Fibroblast of skin of right biceps (primary cell): Measurements from ENCODE around the gene CCR7.
A peak's percentile ranks its signal among the peaks of the same experiment; 100 is the strongest.

Experiments
- DNase-seq: peaks from one replicate; pipeline ENCODE4 v3.0.0-alpha.2; 2013

Gene CCR7, protein sequence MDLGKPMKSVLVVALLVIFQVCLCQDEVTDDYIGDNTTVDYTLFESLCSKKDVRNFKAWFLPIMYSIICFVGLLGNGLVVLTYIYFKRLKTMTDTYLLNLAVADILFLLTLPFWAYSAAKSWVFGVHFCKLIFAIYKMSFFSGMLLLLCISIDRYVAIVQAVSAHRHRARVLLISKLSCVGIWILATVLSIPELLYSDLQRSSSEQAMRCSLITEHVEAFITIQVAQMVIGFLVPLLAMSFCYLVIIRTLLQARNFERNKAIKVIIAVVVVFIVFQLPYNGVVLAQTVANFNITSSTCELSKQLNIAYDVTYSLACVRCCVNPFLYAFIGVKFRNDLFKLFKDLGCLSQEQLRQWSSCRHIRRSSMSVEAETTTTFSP

GRCh38 chr17:40564883-40565768 lies at the start of gene CCR7:
Gene CCR7, minus strand, starts transcription at chr17:40565472. Its CDS starts 63 bp downstream, at chr17:40565409.
- no peak for DNase-seq

- DNase-seq: no peak
Measured at GRCh38 chr17:40614431-40615067, 49.3 kb upstream of the CCR7 start.

- DNase-seq: no peak
Measured at GRCh38 chr17:40613467-40614154, 48.3 kb upstream of the CCR7 start.

GRCh38 chr17:40612599-40613244 lies 47.5 kb upstream of the CCR7 start:
- DNase-seq: no peak

- no peak for DNase-seq
Measured at GRCh38 chr17:40611840-40612474, 46.7 kb upstream of the CCR7 start.

DNA sequence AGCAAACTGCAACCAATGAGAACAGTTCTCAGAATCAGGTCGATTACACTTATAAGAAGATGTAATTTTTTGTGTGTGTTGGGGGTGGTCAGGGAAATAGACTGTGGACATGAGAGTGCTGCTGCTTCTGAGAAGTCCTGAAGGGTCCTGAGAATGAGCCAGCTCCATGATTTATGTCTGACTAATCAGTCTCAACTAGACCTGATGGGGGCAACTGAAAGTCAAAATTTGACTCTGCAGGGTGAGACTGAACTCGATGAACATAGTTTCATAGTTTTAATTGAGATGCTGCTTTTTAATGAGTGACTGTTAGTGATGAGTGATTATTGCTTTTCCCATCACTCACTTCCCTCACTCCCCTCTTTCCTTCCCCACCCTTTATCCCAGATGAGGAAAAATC lies 45.1 kb upstream of the CCR7 start:
- DNase-seq: no peak

- no peak for DNase-seq
Measured at GRCh38 chr17:40608061-40608581, 42.8 kb upstream of the CCR7 start.

DNA sequence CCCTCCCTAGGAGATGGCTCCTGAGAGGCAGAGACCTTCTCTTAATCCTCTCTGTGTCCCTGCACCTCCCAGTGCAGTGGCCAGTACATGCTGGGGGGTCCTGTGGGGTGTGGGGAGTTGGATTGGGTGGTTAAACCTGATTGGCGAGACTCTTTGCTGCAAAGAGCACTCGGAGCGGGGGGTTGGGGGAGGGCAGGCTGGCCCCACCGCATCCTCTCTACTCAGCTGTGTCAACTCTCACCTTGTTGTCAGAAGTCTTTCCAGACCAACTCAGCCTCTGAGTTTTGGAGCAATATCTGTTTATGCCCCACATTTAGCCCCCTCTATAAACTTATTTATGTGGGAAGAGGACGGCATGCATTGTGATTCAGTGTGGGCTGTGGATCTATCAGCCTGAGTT lies 42.4 kb upstream of the CCR7 start:
- no peak for DNase-seq

DNA sequence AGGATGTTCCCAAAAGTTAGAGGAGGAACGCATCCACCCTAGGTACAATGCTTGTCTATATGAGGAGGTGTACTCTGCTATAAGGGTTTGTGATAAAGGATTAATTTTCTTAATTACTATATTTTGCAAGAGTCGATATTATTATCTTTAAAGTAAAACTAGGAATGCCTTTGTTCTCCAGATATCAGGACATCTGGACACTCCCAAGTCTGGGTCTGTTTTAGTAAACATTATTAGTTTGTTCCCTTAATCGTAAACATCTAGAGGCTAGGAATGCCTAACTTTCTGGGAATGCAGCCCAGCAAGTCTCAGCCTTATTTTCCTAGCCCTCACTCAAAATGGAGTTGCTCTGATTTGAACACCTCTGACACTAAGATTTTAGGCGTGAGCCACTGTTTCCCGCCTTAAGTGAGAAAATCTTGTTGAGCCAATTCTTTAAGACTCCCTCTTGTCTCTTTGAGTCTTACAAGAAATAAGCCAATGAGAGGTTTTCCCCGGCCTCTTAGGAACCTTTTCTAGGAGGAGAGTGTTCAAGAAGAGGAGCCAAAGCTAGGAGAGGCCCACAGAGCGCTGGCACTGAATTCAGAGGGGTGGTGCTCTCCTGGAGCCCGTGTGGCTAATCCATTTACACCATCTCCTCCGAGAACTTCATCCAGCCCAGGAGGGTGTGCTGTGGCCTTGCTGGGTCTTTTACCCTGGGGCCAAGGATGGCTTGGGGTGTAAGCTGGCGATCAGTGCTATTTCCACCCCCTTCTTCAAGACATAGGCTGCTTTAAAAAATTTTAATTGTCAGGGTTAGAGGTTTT lies 41.5 kb upstream of the CCR7 start:
- no peak for DNase-seq

DNA sequence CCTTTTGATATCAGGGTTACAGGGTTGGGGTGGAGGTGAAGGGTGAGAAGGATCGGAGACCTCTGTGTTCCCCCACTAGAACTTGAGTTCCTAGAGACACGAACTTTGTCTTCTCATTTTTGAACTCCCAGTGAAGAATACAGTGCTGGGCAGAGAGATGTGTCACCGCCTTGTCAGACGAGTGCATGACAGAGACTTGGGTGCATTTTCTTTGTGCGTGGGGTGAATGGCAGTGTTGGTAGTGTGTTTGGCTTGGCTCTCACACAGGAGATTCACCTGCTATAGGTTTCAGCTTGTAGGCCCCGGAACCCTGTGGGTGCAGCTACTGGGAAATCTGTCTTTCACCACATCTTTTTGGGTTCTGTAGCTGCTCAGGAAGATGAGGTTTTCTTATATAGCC lies 40.0 kb upstream of the CCR7 start:
- DNase-seq: no peak

GRCh38 chr17:40604327-40605080 lies 39.2 kb upstream of the CCR7 start:
- DNase-seq: no peak

DNA sequence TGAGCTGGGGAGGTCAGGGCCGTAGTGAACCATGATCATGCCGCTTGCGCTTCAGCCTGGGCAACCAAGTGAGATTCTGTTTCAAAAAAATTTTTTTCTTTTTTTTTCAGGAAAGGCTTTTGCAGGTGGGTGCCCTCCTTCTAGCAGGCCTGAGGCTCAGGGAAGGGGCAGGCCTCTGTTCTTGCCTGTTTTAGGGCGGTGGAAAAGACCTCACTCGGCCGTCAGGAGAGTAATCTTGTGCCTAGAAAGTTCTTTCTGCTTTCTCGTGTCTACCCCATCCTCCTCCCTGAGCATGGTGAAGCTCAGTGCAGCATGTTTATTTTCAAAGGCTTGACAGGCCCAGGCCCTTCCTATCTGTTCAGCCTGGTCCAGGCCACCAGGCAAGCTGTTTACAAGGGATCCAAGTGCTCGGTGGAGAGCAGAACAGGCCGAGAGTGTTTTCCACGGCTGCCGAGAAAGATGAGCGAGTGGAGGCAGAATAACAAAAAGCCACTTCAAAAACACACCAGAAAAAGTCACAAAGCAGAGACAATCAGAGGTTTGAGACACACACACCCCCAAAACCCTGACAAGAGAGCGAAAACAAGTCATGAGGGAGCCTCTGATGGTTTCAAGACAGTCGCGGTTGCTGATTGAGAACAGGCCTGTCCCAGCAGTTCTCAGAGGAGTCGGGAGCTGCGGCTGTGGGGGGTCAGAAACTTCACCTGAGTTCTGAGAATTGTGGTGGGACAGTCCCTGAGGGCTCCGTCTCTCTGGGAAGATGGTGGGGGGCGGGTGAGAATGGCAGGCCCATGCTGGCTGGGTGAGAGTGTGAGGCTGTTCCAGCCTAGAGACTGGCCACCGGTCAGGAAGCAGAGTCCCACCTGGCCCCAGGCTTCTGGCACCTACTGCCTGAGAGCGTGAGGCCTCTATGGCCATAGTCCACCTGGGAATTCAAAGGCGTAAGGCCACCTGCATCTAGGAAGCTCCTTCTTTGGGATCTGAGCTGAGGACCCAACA lies 37.5 kb upstream of the CCR7 start:
- no peak for DNase-seq

DNA sequence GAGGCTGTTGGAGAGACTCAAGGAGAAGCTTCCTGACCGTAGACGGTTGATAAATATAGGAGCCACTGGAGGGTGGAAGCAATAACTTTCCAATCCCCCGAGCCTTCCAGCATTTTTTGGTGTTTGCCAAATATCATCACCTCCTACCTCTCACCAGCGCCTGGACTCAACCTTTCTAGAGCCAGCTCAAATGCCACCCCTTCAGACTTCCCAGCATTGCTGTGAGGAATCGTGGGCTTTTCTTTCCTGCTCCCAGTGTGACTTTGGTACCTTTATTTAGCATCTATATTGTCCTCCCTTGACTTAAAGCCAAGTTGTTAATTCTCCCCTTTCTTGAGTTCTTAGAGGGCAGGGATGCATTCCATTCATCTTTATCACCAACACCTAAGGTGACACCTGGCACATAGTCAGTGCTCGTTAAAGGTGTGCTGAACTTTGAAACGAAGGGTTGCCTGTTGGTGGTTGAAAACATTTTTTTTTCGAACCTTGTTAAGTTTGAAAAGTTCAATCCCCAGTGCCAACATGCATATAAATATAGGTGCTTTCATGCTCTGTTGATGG lies 35.3 kb upstream of the CCR7 start:
- DNase-seq: no peak

GRCh38 chr17:40599468-40599763 lies 34.1 kb upstream of the CCR7 start:
- no peak for DNase-seq

DNA sequence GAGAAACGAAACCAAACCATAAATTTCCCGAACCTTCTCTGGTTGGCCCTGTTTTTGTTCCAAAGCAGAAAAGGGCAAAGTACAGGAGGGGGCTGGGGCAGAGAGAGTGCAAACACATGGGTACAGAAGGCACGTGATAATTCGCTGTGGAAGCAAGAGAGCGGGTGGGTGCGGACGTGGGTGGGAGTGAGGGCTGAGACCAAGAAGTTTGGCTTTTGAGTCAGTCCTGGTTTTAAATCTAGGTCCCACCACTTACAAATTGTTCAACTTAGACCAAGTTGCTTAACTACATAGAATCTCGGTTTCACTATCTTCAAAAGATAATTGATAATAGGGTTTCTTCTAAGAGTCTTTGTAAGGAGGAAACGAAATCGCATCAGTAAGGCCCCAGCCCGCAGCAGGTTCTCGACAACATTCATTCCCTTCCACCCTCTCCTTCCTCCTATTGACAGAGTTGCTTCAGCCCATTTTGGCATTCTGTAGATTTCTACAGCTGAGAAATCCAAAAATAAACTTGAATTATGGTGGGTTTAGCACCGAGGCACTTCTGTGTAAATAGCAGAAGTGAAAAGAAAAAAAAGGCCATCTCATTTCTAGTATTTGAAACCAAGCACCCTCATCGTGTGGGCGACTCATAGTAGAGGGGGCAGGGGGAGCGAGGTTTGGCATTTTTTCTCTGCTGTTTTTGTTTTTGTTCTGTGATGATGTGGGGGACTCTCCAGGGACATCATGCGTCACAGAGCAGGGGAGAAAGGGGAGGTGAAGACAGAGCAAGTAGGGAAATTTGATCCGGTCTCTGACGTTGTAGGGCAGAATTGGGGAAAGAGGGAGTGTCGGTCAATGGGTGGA lies 33.6 kb upstream of the CCR7 start:
- DNase-seq: peak; percentile 70

- DNase-seq: no peak
Measured at GRCh38 chr17:40598301-40598618, 33.0 kb upstream of the CCR7 start.

GRCh38 chr17:40597556-40598300 lies 32.5 kb upstream of the CCR7 start:
- DNase-seq: no peak
